ENCODE data around the gene FOXRED2.
A peak's percentile ranks its signal among the peaks of the same experiment; 100 is the strongest.

The FOXRED2 gene

GRCh38 chr22:36470994-36471331, 35.9 kb downstream of the FOXRED2 start:
- no peaks in the 10 kb centered on the region for H4K20me1 ChIP-seq (ENCODE audit: low read depth, low read length)
- H3K27ac ChIP-seq (ENCODE audit: low read depth, low read length): no peak overlapping the region
- no peaks in the 10 kb centered on the region for H3K79me2 ChIP-seq (ENCODE audit: insufficient read depth, low read length)
- no peak overlapping the region for H3K9ac ChIP-seq (ENCODE audit: low read length)
- no peaks in the 10 kb centered on the region for H3K9me2 ChIP-seq (replicated peaks; ENCODE audit: insufficient read depth, low read length)
- no peaks in the 10 kb centered on the region for H3K9me3 ChIP-seq (ENCODE audit: insufficient read depth, low read length)
- no peaks in the 10 kb centered on the region for H3K27me3 ChIP-seq (ENCODE audit: low read length)
- H3K4me3 ChIP-seq (ENCODE audit: insufficient read depth, low read length, poor library complexity, severe bottlenecking): no peak overlapping the region
- no peak overlapping the region for H3K4me2 ChIP-seq (ENCODE audit: low read depth, low read length, poor library complexity, severe bottlenecking)
- H2AFZ ChIP-seq (ENCODE audit: low read depth, low read length, severe bottlenecking): no peak overlapping the region
- peaks cover 5% of the 10 kb centered on the region; the same call in 1 of the 2 replicates for H3K36me3 ChIP-seq (ENCODE audit: low read length)
- no peak for TF ChIP-seq CTCF (IDR thresholded peaks at IDR 0.05; ENCODE audit: insufficient read depth, low read length, poor library complexity, severe bottlenecking)
- no peaks in the 10 kb centered on the region for H3F3A ChIP-seq (ENCODE audit: insufficient read depth)

GRCh38 chr22:36470162-36470993, 36.5 kb downstream of the FOXRED2 start:
- Histone ChIP-seq H2AFZ (ENCODE audit: low read depth, low read length, severe bottlenecking) (no peak overlapping the region), H3K27me3 (ENCODE audit: low read length) (no peaks in the 10 kb centered on the region), H3K9ac (ENCODE audit: low read length) (no peak overlapping the region), H3K4me3 (ENCODE audit: insufficient read depth, low read length, poor library complexity, severe bottlenecking) (no peak overlapping the region), H3K36me3 (ENCODE audit: low read length) (no peaks in the 10 kb centered on the region), H3K79me2 (ENCODE audit: insufficient read depth, low read length) (no peaks in the 10 kb centered on the region), H3K9me3 (ENCODE audit: insufficient read depth, low read length) (no peaks in the 10 kb centered on the region), H3K27ac (ENCODE audit: low read depth, low read length) (no peak overlapping the region), H3F3A (ENCODE audit: insufficient read depth) (no peaks in the 10 kb centered on the region), H3K9me2 (replicated peaks; ENCODE audit: insufficient read depth, low read length) (no peaks in the 10 kb centered on the region), H3K4me2 (ENCODE audit: low read depth, low read length, poor library complexity, severe bottlenecking) (no peak overlapping the region), H4K20me1 (ENCODE audit: low read depth, low read length) (no peaks in the 10 kb centered on the region)
- TF ChIP-seq EZH2phosphoT487 (conservative IDR thresholded peaks at IDR 0.05; ENCODE audit: low read length): no peak
- peak; percentile 78 for TF ChIP-seq CTCF (IDR thresholded peaks at IDR 0.05; ENCODE audit: insufficient read depth, low read length, poor library complexity, severe bottlenecking)

GRCh38 chr22:36469094-36469710, 37.6 kb downstream of the FOXRED2 start:
- Histone ChIP-seq H4K20me1 (ENCODE audit: low read depth, low read length) (no peaks in the 10 kb centered on the region), H3K9ac (ENCODE audit: low read length) (no peak overlapping the region), H3K4me3 (ENCODE audit: insufficient read depth, low read length, poor library complexity, severe bottlenecking) (no peak overlapping the region), H3K79me2 (ENCODE audit: insufficient read depth, low read length) (no peaks in the 10 kb centered on the region), H3F3A (ENCODE audit: insufficient read depth) (no peaks in the 10 kb centered on the region), H3K9me3 (ENCODE audit: insufficient read depth, low read length) (no peaks in the 10 kb centered on the region), H3K4me2 (ENCODE audit: low read depth, low read length, poor library complexity, severe bottlenecking) (no peak overlapping the region), H3K27me3 (ENCODE audit: low read length) (no peaks in the 10 kb centered on the region), H2AFZ (ENCODE audit: low read depth, low read length, severe bottlenecking) (no peak overlapping the region), H3K27ac (ENCODE audit: low read depth, low read length) (no peak overlapping the region), H3K36me3 (ENCODE audit: low read length) (no peaks in the 10 kb centered on the region), H3K9me2 (replicated peaks; ENCODE audit: insufficient read depth, low read length) (no peaks in the 10 kb centered on the region)
- no peak for TF ChIP-seq EZH2phosphoT487 (conservative IDR thresholded peaks at IDR 0.05; ENCODE audit: low read length)
- no peak for TF ChIP-seq CTCF (IDR thresholded peaks at IDR 0.05; ENCODE audit: insufficient read depth, low read length, poor library complexity, severe bottlenecking)

Measured in SU-DHL-6 (cell line).